ENCODE results near the gene FMNL2. TPM values are rescaled to one million over a fixed set of nuclear protein-coding genes. Genes with fewer than 3 reads are reported as not detected.

FMNL2 gene
- total RNA-seq, 1 donor from 2014 or later = 1.5 TPM

DNA sequence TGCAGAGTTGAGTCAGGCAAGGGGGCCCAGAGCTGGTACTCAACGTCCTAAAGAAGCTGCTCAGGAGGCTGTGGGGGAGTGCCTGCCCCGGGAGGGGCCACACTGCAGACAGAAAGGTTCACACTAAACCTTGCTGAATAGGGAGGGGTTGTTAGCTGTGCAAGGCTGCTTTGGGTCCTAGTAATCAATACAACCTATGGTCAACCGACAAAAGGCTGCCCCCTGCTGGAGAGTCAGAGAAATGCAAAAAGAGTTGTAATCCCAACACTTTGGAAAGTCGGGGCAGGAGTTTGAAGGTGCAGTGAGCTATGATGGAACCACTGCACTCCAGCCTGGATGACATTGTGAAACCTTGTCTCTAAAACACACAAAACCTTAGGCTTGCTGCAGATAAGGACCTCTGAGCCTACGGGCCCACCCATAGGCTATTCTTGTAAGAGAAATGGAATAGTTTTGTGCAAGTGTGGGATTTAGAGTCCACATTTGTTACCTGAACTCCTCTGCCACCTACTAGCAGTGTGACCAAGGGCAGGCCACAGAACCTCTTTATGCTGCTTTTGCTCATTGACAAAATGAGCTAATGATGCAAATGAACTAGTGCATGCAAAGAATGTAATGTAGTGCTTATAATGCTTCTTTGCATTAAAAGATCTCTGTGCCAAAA lies 300.8 kb downstream of the FMNL2 start:
- intact Hi-C loops (cut with micrococcal nuclease) = loop anchor here (1.0 kb wide), 4 partner anchors 300 to 598 kb away; partner anchors contain the start of gene FMNL2

DNA sequence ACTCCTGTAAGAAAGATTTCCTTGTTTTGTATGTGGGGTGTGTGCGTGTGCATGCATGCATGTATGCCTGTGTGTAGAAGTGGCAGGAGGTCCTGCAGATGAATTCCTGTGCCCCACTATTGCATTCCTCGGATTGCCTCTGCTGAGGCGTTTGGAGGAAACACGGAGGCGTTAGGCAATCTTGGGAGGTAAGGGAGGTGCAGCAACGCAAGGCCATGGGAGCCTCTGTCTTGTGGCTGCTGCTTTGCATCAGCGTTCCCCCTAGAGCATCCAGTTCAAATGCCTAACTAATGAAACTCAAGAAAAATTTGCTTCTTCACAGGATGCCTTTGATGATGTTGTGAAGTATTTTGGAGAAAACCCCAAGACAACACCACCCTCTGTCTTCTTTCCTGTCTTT lies 302.3 kb downstream of the FMNL2 start:
- intact Hi-C loops (cut with micrococcal nuclease) = no loop called here

DNA sequence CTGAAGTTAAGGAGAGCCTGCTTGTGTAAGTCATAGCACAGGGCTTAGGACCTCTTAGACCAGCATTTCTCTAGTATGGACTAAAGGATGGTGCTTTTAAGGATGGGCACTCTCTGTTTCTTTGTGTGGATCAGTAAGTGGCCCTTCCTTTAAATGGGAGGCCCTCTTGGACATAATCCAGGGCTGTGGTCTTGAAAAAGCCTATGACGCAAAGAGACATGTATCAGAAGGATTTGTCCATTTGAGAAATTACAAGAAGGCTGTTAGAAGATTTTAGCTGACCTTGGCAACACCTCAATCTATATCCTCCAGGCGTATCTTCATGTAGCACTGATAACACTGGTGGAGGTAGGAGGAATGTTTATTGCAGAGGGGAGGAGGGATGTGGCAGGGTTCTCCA lies 303.1 kb downstream of the FMNL2 start:
- intact Hi-C loops (cut with micrococcal nuclease) = no loop called here

DNA sequence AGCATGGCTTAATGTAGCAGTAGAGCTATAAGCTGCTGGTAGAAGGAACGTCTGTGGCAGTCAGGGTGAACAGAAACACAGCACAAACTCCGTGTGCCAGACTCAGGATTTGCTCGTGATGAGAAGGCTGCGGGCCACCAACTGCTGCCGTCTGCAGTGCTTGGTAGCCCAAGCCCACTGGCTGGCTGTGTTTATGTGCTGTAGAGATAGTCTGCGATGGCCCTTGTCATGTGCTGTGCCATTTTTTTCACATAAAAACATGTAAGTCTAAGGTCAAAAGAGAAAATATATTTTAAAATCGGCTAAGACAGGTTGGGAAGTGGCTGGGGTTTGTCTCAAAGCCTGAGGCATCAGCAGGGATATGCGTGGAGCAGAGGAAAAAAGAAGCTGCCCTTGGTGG lies 303.6 kb downstream of the FMNL2 start:
- intact Hi-C loops (cut with micrococcal nuclease) = no loop called here

GRCh38 chr2:152644189-152644873 lies 309.4 kb downstream of the FMNL2 start:
- intact Hi-C loops (cut with micrococcal nuclease) = no loop called here

DNA sequence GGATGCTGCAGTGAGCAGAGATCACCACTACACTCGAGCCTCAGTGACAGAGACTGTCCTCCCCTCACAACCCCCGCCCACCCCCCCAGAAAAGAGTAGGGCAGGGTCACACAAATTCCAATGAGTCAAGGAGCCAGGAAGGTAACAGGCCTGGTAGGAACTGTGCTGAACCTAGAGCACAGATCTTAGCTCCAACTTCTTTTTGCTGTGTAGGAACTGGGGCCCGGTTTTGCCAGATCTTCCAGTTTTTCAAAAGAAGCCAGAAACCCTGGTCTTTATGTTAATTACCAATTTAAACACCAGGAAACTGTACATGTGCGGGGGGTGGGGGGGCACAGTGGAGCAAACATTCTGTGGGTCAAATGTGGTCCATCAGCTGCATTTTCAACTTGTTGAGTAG lies 311.3 kb downstream of the FMNL2 start:
- intact Hi-C loops (cut with micrococcal nuclease) = no loop called here

- intact Hi-C loops (cut with micrococcal nuclease) = no loop called here
These were observed 311.8 kb downstream of the FMNL2 start for GRCh38 chr2:152646775-152647174.

DNA sequence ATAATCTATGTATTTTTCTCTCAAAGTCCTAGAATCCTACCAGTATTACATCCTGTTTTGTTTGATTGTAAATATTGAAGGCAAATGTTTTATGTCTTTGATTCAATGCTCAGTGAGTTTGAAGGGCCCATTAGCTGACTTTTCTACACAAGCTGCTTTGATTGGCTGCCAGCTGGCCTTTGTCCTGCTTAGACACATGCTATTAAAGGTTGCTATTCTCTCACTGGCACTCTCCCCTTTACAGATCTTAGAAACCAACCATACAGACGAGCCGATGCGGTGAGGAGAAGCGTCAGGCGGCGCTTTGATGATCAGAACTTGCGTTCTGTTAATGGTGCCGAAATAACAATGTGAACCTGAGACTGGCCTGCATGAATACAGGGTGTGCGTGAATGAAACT lies 312.6 kb downstream of the FMNL2 start:
- intact Hi-C loops (cut with micrococcal nuclease) = no loop called here

GRCh38 chr2:152648336-152648735 lies 313.4 kb downstream of the FMNL2 start:
- intact Hi-C loops (cut with micrococcal nuclease) = no loop called here

DNA sequence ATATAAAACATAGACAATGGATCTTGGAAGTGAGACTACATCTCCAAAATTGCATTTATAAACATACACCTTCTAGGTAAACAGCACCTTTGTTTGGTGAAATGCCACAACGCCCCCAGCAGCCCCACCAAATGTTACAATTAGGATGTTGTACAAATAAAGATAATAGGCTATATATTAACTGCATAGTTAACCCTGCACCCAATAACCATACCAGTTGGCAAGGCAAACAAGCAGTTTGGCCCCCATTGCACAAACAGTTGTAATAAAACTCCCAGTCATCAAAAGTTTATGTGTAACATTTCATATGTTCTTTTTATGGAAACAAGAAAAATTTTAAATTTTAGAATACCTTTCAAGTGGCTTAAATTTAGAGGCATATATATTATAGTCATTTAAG lies 315.0 kb downstream of the FMNL2 start:
- intact Hi-C loops (cut with micrococcal nuclease) = no loop called here

GRCh38 chr2:152650768-152651371 lies 315.9 kb downstream of the FMNL2 start:
- intact Hi-C loops (cut with micrococcal nuclease) = no loop called here

GRCh38 chr2:152651834-152652233 lies 316.9 kb downstream of the FMNL2 start:
- intact Hi-C loops (cut with micrococcal nuclease) = no loop called here

GRCh38 chr2:152655880-152656279 lies 320.9 kb downstream of the FMNL2 start:
- intact Hi-C loops (cut with micrococcal nuclease) = no loop called here

- intact Hi-C loops (cut with micrococcal nuclease) = no loop called here
These were observed 322.1 kb downstream of the FMNL2 start for GRCh38 chr2:152657043-152657442.

DNA sequence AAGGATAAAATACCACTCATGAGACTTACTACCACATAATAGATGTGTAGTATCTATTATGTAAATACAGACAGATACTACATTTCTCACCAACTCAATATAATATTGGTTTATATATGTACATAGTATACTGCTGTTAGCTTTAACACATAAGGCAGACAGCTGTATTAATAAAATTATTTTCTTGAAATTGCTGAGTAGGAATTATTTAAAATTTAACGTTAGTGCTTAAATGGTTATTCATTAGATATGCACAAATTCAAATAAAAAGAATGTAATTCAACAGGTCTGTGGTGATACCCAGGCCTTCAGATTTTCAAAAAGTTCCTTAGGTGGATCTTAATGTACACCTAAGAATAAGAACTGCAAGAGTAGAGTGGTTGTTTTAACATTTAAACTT lies 323.2 kb downstream of the FMNL2 start:
- intact Hi-C loops (cut with micrococcal nuclease) = no loop called here

- intact Hi-C loops (cut with micrococcal nuclease) = no loop called here
These were observed 326.1 kb downstream of the FMNL2 start for GRCh38 chr2:152661076-152661475.

GRCh38 chr2:152664725-152665124 lies 329.8 kb downstream of the FMNL2 start:
- intact Hi-C loops (cut with micrococcal nuclease) = no loop called here

DNA sequence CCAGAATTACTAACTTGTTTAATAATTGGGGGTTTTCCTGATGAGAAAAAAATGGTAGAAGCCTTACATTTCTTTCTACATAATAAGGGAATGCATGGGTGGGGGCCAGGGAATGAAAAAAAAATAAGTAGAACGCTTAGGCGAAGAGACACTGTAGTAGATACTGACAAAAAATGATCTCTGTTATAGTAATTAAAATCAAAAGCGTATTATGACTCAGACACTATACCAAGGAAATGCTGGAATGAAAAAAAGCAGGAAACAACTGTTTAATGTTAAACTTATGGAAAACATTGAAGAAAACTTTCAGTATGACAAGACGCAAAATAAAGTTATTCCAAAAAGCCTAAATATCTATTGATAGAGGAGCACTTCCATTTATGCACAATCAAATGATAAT lies 339.4 kb downstream of the FMNL2 start:
- intact Hi-C loops (cut with micrococcal nuclease) = no loop called here

GRCh38 chr2:152676461-152676860 lies 341.5 kb downstream of the FMNL2 start:
- intact Hi-C loops (cut with micrococcal nuclease) = no loop called here

GRCh38 chr2:152678808-152679207 lies 343.8 kb downstream of the FMNL2 start:
- intact Hi-C loops (cut with micrococcal nuclease) = no loop called here

DNA sequence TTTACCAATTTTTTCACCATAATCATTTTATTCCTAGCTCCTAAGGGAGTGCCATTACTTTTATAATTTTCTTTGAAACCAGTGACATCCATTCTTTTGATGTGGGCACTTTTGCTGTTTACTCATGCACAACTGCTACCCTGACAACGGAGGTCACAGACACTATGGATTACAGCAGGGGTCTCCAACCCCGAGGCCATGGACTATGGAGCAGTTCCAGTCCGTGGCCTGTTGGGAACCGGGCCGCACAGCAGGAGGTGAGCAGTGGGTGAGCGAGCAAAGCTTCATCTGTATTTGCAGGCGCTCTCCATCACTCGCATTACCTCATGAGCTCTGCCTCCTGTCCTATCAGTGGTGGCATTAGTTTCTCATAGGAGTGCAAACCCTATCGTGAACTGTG lies 347.7 kb downstream of the FMNL2 start:
- intact Hi-C loops (cut with micrococcal nuclease) = no loop called here

- intact Hi-C loops (cut with micrococcal nuclease) = no loop called here
These were observed 348.4 kb downstream of the FMNL2 start for GRCh38 chr2:152683400-152683799.

DNA sequence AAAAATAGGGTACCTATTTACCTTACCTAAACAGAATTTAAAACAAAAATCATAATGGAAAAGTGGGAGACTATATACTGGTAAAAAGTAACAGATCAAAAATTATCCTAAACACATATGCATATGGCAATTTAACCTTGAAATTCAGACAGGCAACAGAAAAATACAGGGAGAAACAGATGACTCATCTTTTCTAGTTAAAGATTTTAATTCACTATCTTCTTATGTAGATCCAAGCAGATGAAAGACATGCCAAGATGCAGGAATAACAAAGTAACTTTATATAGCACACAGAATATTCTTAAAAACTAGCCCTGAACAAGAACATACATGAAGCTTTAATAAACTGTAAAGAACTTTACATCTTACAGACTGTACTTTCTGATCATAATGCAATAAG lies 351.3 kb downstream of the FMNL2 start:
- intact Hi-C loops (cut with micrococcal nuclease) = no loop called here

Data from T-helper 2 cell treated with Interferon-gamma antibody and Interleukin-4, amounts not matched to agents 100 ng/mL and 5 ng/mL, for 36 hours (primary cell).